HG02588 (cell line): ENCODE measurements around the gene WFDC1.

Source experiments
- ATAC-seq: cut with Tn5 transposase; IDR thresholded peaks from one replicate; pipeline ENCODE4 v1.9.1; 2021; ENCODE audit warnings: mild to moderate bottlenecking, moderate library complexity; ENCODE audit not compliant: unreplicated experiment

WFDC1 gene

DNA sequence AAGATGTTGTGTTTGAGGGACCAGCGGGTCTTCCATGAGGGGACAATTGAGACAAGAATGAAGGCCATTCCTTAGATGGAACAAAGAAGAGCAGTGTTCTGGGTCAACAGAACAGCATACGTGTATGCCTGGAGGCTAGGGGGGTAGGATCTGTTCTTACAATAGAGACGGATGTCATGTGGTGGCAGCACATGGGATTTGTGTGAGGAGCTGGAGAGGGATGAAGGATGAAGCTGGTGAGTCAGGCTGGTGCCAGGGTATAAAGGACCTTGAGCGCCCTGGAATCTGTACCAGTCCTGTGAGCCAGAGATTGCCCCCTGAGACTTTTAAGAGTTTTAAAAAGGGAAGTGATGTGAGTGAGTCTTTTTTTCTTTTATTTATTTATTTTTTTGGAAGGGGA, 22.8 kb upstream of the WFDC1 start:
- no peak for ATAC-seq

GRCh38 chr16:84272740-84273320, 21.8 kb upstream of the WFDC1 start:
- no peak for ATAC-seq

GRCh38 chr16:84274515-84274914, 20.2 kb upstream of the WFDC1 start:
- no peak for ATAC-seq

DNA sequence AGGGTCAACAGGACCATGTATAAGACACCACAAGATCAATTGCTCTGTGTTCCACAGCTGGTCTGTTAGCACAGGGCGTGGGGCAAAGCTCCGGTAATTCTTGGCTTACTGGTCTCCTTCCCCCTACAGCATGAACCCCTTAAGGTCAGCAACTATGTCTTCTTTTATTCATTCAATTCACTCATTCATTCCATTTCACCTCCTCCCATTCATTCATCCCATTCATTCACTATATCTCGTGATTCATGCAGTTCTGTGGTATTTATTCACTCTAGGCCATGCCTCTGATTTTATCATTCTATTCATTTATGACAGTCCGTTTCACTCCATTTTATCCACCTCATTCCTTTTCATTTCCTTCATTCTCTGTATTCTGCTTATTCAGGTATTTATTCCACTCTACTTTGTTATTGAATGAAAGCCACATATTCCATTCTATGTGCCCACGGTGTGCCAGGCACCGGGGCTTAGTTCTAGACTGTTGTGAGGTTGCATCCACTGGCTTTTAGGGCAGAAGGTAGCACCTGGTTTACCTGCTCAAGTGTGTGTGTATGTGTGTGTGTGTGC, 19.0 kb upstream of the WFDC1 start:
- ATAC-seq, result no peak

GRCh38 chr16:84277244-84277823, 17.3 kb upstream of the WFDC1 start:
- no peak for ATAC-seq

DNA sequence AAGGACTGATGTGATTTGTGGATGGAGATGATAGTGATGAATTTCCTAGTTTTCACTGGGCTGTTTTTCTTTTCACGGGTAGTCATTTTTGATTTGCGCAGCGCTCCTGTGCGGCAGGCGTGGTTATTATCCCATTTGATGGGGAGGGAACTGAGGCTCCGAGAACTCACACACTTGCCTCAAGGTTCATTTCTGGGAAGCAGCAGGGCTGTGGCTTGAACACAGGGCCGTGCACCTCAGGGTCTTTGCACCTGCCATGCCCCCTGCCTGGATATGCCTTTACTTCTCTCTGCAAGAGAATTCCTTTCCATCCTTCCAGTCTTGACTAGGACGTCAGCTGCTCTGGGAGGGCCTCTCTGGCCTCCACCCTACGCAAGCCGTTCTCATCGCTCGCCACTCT, 16.3 kb upstream of the WFDC1 start:
- no peak for ATAC-seq

DNA sequence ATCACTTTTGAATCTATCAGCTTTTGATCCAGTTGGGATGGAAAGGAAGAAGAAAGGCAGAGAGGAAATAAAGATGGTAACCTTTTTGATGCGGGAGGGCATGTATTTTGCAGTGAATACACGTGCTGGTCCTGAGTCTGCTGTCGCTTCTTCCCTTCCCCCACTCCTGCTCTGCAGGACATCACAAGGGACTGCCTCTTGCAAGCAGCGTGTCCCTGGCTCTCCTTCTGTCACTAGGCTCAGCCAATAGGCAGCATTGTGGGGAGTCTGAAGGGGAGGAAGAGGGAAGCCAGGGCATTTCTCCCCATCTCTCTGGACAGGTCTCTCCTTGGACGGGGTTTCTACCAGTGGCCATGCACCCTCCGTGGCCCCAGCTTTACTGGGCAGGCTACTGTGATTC, 15.7 kb upstream of the WFDC1 start:
- ATAC-seq, result no peak

GRCh38 chr16:84279881-84280280, 14.8 kb upstream of the WFDC1 start:
- no peak for ATAC-seq

- ATAC-seq, result no peak
Observed at GRCh38 chr16:84281074-84281473, 13.6 kb upstream of the WFDC1 start.

DNA sequence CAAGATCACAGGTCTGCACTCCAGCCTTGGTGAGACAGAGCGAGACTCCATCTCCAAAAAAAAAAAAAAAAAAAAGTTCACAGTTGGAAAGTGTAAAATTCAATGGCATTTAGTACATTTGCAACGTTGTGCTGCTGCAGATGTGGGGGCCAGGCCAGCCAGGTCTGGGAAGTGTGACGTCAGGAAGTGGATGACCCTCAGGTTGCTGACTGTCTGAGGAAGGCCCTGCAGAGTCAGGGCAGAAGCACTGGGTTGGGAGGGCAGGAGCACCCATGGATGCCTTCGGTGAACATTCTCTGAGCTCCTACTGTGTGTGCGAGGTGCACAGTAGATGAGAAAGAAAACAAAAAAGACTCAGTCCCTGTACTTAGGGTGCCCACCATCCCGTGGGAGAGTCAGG, 12.1 kb upstream of the WFDC1 start:
- no peak for ATAC-seq

DNA sequence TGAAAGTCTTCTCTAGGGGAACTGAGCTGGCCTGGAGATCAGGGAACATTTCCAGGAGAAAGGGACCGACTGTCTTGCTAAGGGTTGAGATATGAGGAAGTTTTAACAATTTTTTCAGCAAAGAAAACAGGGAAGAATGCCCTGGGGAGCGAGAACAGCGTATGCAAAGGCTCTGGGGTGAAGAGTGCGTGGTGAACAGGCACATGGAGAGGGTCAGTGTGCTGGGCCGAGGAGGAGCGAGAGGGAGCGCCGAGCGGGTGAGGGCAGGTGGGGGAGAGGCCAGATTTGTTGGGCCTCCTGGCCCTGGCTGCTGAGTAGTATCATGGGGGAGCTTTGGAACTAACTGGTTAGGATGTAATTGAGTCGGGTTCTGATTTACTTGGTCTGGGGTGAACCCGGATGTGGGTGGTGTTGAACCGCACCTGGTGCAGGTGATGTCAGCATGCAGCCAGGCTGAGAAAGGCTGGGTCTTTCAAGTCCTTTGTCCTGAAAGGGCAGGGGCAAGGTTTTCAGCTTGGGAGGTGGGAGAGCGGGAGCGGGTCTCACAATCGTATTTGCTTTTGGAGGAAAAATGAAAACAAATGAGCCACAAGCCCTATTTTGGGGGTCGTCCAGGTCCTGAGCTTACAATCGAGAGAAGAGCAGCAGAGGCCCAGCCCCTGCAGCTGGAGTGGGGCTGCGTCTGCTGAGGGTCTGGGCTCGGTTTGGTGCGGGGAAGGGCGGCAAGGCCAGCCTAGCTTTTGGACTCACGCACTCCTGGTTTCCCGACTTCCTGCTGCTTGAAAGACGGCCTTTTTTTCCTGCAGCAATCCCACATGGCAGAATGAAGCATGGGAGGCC, 11.1 kb upstream of the WFDC1 start:
- ATAC-seq, result no peak

DNA sequence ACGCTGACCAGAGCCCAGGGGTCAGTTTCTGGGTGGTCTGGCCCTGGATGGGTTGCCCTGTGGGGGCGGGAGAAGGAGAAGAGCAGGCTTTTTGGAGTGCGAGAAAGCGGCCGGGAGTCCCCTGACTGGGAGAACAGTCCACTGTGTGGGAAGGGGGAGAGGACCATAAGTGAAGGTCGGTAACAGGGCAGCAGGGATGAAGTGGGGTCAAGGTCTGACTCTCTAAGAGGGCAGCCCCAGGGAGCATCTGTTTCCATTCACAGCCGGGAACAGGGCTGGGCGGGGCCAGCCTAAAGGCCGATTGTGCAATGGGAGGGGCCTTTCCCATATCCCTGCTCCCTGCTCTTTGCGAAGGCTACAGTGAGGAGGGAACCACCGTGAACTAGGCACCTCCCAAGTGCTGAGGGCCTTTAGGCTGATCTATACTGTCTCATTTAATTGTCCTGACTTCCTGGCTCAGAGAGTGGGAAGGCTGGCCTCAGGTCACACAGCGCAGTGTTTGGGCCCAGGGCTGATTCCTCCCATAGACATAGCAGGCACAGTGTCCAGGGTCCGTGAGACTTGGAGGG, 10.4 kb upstream of the WFDC1 start:
- no peak for ATAC-seq

DNA sequence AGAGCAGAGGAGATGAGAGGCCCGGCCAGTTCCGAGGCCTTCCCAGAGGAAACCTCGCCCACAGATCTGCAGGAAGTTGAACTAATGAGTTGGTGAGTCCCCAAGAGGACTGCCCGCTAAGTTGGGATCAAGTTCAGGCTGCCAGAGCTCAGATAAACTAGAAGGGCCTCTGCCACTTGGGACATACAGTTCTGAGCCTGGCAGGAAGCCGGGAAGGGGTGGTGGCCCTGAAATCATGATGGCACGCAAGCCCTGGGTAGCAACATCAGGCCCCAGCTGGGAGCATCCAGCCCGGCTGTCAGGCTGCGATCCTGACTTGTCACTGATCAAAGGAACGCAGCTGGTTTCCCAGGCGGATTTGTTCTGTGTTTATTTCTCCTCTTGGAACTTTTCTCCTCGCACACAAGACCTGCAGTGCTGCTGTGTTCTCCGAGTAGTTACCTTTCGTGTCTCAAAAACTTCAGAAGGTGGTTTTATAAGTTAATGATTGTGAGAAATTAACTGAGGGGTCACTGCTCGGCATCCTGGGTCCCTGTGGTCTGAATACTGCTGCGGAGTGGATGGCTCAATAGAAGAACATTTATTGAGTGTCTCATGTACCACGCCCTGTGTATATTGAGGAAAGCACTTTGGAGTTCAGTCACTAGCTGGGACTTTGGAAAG, 8.0 kb upstream of the WFDC1 start:
- no peak for ATAC-seq

DNA sequence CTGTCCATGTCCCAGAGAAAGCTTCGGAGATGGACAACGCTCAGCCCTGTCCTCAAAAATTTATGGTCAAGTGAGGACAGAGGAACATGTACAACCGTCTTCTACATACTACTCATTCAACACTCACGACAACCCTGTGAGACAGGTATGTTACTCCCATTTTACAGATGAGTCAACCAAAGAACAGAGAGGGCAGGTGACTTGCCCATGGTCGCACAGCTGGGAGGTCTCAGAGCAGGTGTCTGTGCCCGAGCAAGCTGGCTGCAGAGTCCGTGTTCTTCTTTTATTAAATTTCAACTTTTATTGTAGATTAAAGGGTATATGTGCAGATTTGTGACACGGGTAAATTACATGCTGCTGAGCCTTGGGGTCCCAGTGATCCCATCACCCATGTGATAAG, 5.8 kb upstream of the WFDC1 start:
- ATAC-seq, result no peak

DNA sequence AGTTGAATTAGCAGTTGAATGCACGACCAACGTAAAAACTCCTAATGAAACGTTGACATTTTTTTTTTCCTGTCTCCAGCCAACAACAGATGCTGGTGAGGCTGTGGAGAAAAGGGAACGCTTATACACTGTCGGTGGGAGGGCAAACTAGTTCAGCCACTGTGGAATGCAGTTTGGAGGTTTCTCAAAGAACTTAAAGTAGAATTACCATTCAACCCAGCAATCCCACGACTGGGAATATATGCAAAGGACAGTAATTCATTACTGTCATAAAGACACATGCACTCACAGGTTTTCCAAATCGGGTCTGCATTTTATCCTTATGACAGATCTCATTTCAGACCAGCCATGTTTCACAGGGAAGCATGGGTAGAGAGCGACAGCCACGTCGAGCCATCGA, 3.5 kb upstream of the WFDC1 start:
- ATAC-seq, result no peak

GRCh38 chr16:84292011-84292410, 2.7 kb upstream of the WFDC1 start:
- no peak for ATAC-seq

- no peak for ATAC-seq
Observed at GRCh38 chr16:84293406-84293805, 1.3 kb upstream of the WFDC1 start.

DNA sequence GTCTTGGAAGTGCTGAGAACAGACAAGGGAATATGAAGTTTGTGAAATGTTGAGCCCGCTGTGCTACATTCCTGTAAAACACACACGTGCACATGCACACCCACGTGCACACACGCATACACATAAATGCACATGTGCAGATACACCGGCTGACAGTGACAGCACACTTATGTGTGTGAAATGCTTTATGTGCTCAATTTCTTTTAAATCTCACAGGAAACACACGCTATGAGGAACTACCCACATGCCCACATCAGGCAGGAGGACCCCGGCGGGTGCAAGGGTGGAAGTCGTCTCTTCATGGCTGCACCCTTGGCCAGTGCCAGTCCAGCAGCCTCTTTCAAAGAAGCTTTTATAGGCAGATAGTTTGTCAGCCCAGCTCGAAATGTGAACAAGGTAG, 561 bp upstream of the WFDC1 start:
- no peak for ATAC-seq

GRCh38 chr16:84295203-84295860, 654 bp downstream of the WFDC1 start:
- no peak for ATAC-seq

DNA sequence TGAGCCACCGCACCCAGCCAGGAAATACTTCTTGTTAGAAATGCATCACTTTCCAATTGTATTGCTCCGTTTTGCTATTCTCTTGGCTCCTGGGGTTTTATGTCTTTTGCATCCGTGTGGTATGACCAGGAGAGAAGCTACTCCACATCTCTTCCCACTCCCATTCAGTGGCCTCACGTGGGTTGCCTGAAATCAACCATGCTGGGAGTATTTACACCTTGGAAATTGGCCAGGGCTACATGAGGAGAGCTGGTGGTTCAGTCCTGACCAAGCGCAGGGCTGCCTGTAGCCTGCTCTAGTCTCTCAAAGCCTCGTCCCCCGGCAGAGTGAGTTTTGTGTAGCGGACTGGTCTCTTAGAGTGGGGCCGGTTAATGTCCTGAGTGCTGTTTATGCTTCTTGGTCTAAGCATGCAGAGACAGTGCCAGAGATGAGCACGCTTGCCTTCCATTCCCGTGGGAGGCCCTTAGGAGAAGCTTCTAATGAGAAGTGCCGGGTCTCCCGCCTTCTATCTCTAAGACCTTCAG, 3.8 kb downstream of the WFDC1 start:
- ATAC-seq, result no peak
